SK-N-SH (cell line): ENCODE results near the gene CUX1.

Experiments used
- ELF1 ChIP-seq: IDR thresholded peaks from 2 replicates; pipeline ENCODE4 v1.4.0; 2012
- MXI1 ChIP-seq: IDR thresholded peaks from 2 replicates; pipeline ENCODE4 v1.6.1; 2012; ENCODE audit warnings: mild to moderate bottlenecking, low read depth, low read length, improper control_type of control experiment
- USF2 ChIP-seq: fragments of 150-350 bp; IDR thresholded peaks from 2 replicates; pipeline ENCODE4 v1.6.1; 2017; ENCODE audit warnings: antibody characterized with exemption, low read length, low read depth, borderline replicate concordance
- ZBTB33 ChIP-seq: IDR thresholded peaks from 2 replicates; pipeline ENCODE4 v1.4.0; 2012; ENCODE audit warnings: low read depth, borderline replicate concordance

GRCh38 chr7:102320601-102321350, 503.4 kb downstream of the CUX1 start:
- TF ChIP-seq MXI1 (no peak), ELF1 (no peak), USF2 (no peak), ZBTB33 (no peak)
